Endothelial cell of umbilical vein (primary cell): ENCODE data around the gene TEDC2. TPM values are rescaled to one million over a fixed set of nuclear protein-coding genes. Genes with fewer than 3 reads are reported as not detected.

Source experiments
- BruUV-seq: library from RNA; stranded (reverse); fragments of 400-500 nt; replicated peaks from 2 replicates; lab custom pipeline; 2021; lab: Mats Ljungman, UMichigan
- CTCF ChIA-PET: fragments of 300-600, 350-600 bp; sonication (Branson Sonifier 250); formaldehyde crosslinking; loops from one replicate; lab custom pipeline; 2021; ENCODE audit warnings: antibody characterized with exemption, inconsistent platforms; lab: Charles Lee
- POLR2A ChIA-PET: fragments of 300-600, 350-600 bp; sonication (Branson Sonifier 250); formaldehyde crosslinking; loops from one replicate; lab custom pipeline; 2021; ENCODE audit warnings: antibody characterized with exemption, inconsistent platforms; lab: Charles Lee
- DNase-seq: peaks from one replicate; pipeline ENCODE4 v3.0.0-alpha.2; 2011; ENCODE audit warnings: low read depth, low spot score
- FAIRE-seq: peaks from 2 replicates; lab custom pipeline; 2011; peaks lifted over from hg19 to GRCh38; lab: Jason Lieb, UNC
- H2AFZ ChIP-seq: 2 replicates; pipeline ENCODE4 v1.6.0; 2012; ENCODE audit warnings: low read depth, low read length, control low read depth, inconsistent platforms
- H3K27ac ChIP-seq: 2 replicates; pipeline ENCODE4 v1.5.1; 2011; ENCODE audit warnings: low read depth, mild to moderate bottlenecking, control low read depth, low read length, moderate library complexity; ENCODE audit not compliant: insufficient read depth
- H3K27me3 ChIP-seq, 2 experiments: 2 replicates each; pipeline versions ENCODE4 v1.6.0 to v1.6.1; 2011; ENCODE audit warnings: low read length in 2 of 2, mixed read lengths in 1 of 2; ENCODE audit not compliant: control insufficient read depth in 2 of 2, insufficient read depth in 2 of 2
- H3K36me3 ChIP-seq, 2 experiments: 2 replicates in 1 of 2; 3 replicates in 1 of 2; pipeline ENCODE4 v1.5.1; 2011; ENCODE audit warnings: low read length in 2 of 2, mild to moderate bottlenecking in 1 of 2, moderate library complexity in 1 of 2; ENCODE audit not compliant: control insufficient read depth in 2 of 2, insufficient read depth in 2 of 2; ENCODE audit errors: extremely low read depth in 1 of 2
- H3K4me1 ChIP-seq: 3 replicates; pipeline ENCODE4 v1.5.1; 2011; ENCODE audit warnings: mild to moderate bottlenecking, low read length; ENCODE audit not compliant: control insufficient read depth, insufficient read depth; ENCODE audit errors: extremely low read depth
- H3K4me2 ChIP-seq: 2 replicates; pipeline ENCODE4 v1.6.1; 2011; ENCODE audit warnings: low read length, control low read depth, mixed read lengths; ENCODE audit not compliant: insufficient read depth
- H3K4me3 ChIP-seq, 3 experiments: fragments of 200-600 bp in 1 of 3; sonication (generic), shearing (Covaris generic) in 1 of 3; replicated peaks in 1 of 3; 2 replicates each; pipeline ENCODE4 v1.5.1; 2011 to 2016; ENCODE audit warnings: control low read depth in 3 of 3, low read length in 3 of 3, mild to moderate bottlenecking in 2 of 3, inconsistent platforms in 1 of 3, low read depth in 1 of 3, moderate library complexity in 1 of 3; ENCODE audit not compliant: insufficient read depth in 1 of 3
- H3K79me2 ChIP-seq: 2 replicates; pipeline ENCODE4 v1.6.0; 2012; ENCODE audit warnings: low read length, inconsistent platforms; ENCODE audit not compliant: control insufficient read depth, insufficient read depth
- H3K9ac ChIP-seq: replicated peaks from 2 replicates; pipeline ENCODE3; 2011; ENCODE audit warnings: low read length, control low read depth; ENCODE audit not compliant: insufficient read depth; ENCODE audit errors: extremely low read depth
- H3K9me1 ChIP-seq: replicated peaks from 3 replicates; pipeline ENCODE4 v1.6.0; 2011; ENCODE audit warnings: mild to moderate bottlenecking, low read length; ENCODE audit not compliant: control insufficient read depth, insufficient read depth; ENCODE audit errors: extremely low read depth
- H3K9me3 ChIP-seq: replicated peaks from 2 replicates; pipeline ENCODE4 v1.5.1; 2012; ENCODE audit warnings: low read length, inconsistent platforms; ENCODE audit not compliant: control insufficient read depth, insufficient read depth
- H4K20me1 ChIP-seq: replicated peaks from 2 replicates; pipeline ENCODE3; 2011; ENCODE audit warnings: mild to moderate bottlenecking, low read length; ENCODE audit not compliant: control insufficient read depth, insufficient read depth; ENCODE audit errors: extremely low read depth
- CTCF ChIP-seq, 2 donors: IDR thresholded peaks; 1 replicate in 1 of 2; 2 replicates in 1 of 2; pipeline ENCODE4 v1.5.1; 2011; ENCODE audit warnings: low read length in 2 of 2, mild to moderate bottlenecking in 2 of 2, moderate library complexity in 2 of 2, control low read depth in 1 of 2, inconsistent platforms in 1 of 2, low read depth in 1 of 2; ENCODE audit not compliant: insufficient read depth in 1 of 2; ENCODE audit errors: extremely low read depth in 1 of 2
- EZH2 ChIP-seq: IDR thresholded peaks from 2 replicates; pipeline ENCODE4 v1.6.1; 2012; ENCODE audit warnings: borderline replicate concordance, low read depth, mild to moderate bottlenecking, moderate library complexity, low read length, inconsistent platforms; ENCODE audit not compliant: severe bottlenecking
- FOS ChIP-seq: IDR thresholded peaks from 2 replicates; pipeline ENCODE4 v1.6.1; 2011; ENCODE audit warnings: mild to moderate bottlenecking, low read length, moderate library complexity, borderline replicate concordance; ENCODE audit not compliant: insufficient read depth
- GATA2 ChIP-seq: IDR thresholded peaks from 2 replicates; pipeline ENCODE4 v1.7.0; 2011; ENCODE audit warnings: low read depth, mild to moderate bottlenecking, moderate library complexity, mixed read lengths, low read length; ENCODE audit not compliant: insufficient read length, insufficient read depth
- JUN ChIP-seq: IDR thresholded peaks from 2 replicates; pipeline ENCODE4 v1.6.1; 2011; ENCODE audit warnings: borderline replicate concordance, low read depth; ENCODE audit not compliant: insufficient read length, insufficient read depth
- MYC ChIP-seq: IDR thresholded peaks from one replicate; pipeline ENCODE4 v1.6.1; 2011; ENCODE audit warnings: mild to moderate bottlenecking, low read depth, low read length
- POLR2A ChIP-seq: IDR thresholded peaks from 2 replicates; pipeline ENCODE4 v1.6.1; 2012; ENCODE audit warnings: low read depth, mild to moderate bottlenecking, control low read depth, low read length
- POLR2AphosphoS5 ChIP-seq: IDR thresholded peaks from 2 replicates; pipeline ENCODE4 v1.6.1; 2012; ENCODE audit warnings: low read depth, mild to moderate bottlenecking, control low read depth, low read length, moderate library complexity; ENCODE audit not compliant: insufficient read depth
- dilution Hi-C: fragments of 300-500 bp; cut with MboI; formaldehyde crosslinking; loops from one replicate; pipeline ENCODE4 v1.15.0; 2019; ENCODE audit warnings: low sequenced_read_pairs; ENCODE audit not compliant: extremely low pct_ligation_motif_present
- intact Hi-C: fragments of 100-400 bp; cut with micrococcal nuclease; formaldehyde crosslinking; loops from one replicate; pipeline ENCODE4 v1.10.0; 2022
- polyA plus RNA-seq, 4 experiments: library from polyadenylated mRNA; depleted of rRNA in 3 of 4; stranded (reverse) in 3 of 4; unstranded in 1 of 4; fragments of >200 nt; gene quantifications; 2 replicates each; pipeline versions ENCODE4 v1.2.1 to v1.2.3, GENCODE V29; 2011 to 2012; ENCODE audit warnings: missing spikeins in 1 of 4
- total RNA-seq: library from RNA; stranded (reverse); gene quantifications from 2 replicates; pipeline ENCODE4 v1.2.3, GENCODE V29; 2021
- TF ChIP-seq, protein P1 (sequence below): IDR thresholded peaks from 2 replicates; pipeline ENCODE4 v1.6.1; 2011; ENCODE audit not compliant: insufficient read depth, insufficient read length

The TEDC2 gene
- total and polyA plus RNA-seq, 2 donors (not counting 3 experiments of a cell fraction or from before 2014, with no cell fraction given): 7.6 to 12.7 TPM

DNA sequence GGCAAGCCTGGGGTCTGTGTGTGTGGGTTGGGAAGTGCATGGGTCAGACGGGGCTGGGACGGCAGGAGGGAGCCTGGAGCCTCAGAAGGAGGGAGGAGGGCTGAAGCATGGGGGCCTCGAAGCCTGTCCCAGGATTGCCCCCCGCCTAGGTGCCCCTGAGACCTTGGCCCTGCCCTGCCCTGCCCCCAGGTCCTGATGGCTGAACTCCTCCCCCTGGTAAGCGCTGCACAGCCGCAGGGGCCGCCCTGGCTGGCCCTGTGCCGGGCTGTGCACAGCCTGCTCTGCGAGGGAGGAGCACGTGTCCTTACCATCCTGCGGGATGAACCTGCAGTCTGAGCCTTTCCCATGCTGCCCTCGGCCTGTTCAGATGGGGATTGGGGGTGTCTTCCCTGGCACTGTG is 4.4 kb downstream of the TEDC2 start:
- no peak for FAIRE-seq
- Histone ChIP-seq H2AFZ (no peak overlapping the region), H3K27ac (no peak overlapping the region), H3K4me2 (no peak overlapping the region), H3K4me1 (peaks cover 15% of the 10 kb centered on the region), H3K27me3 (peaks cover 0 to 3% of the 10 kb centered on the region in 2 experiments), H3K79me2 (no peaks in the 10 kb centered on the region), H3K36me3 (no peaks in the 10 kb centered on the region), H3K9ac (no peak overlapping the region), H4K20me1 (no peaks in the 10 kb centered on the region), H3K9me1 (no peaks in the 10 kb centered on the region), H3K4me3 (no peak overlapping the region), H3K9me3 (no peaks in the 10 kb centered on the region)
- DNase-seq: no peak
- TF ChIP-seq GATA2: no peak
- TF ChIP-seq CTCF (IDR thresholded peaks at IDR 0.05; ENCODE audit: extremely low read depth in 1 of 2, insufficient read depth in 1 of 2, low read depth in 1 of 2, low read length in 2 of 2): no peak
- no peak for TF ChIP-seq FOS
- TF ChIP-seq EZH2: no peak
- no peak for TF ChIP-seq MYC
- TF ChIP-seq, protein P1, sequence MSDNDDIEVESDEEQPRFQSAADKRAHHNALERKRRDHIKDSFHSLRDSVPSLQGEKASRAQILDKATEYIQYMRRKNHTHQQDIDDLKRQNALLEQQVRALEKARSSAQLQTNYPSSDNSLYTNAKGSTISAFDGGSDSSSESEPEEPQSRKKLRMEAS: no peak
- no peak for TF ChIP-seq POLR2A
- no peak for TF ChIP-seq JUN
- no peak for TF ChIP-seq POLR2AphosphoS5
- dilution Hi-C loops: no loop called here
- CTCF ChIA-PET: no interaction called here
- intact Hi-C loops: no loop called here
- POLR2A ChIA-PET: no interaction called here
- no TSS peak for BruUV-seq
